Mesothelial cell of epicardium (in vitro differentiated cells): ENCODE data around the gene P2RX4. TPM values are rescaled to one million over a fixed set of nuclear protein-coding genes. Genes with fewer than 3 reads are reported as not detected.

Experiments used
- DNase-seq, 2 experiments: peaks; one replicate each; pipeline ENCODE4 v3.0.0; 2021; ENCODE audit warnings: low spot score in 2 of 2; ENCODE audit not compliant: unreplicated experiment in 2 of 2
- H3K27ac Mint-ChIP-seq: 2 replicates; pipeline ENCODE4 v1.8.0; 2021; ENCODE audit warnings: mixed read lengths
- H3K27me3 Mint-ChIP-seq: 2 replicates; pipeline ENCODE4 v1.8.0; 2021; ENCODE audit warnings: low read depth, mixed read lengths
- H3K36me3 Mint-ChIP-seq: 2 replicates; pipeline ENCODE4 v1.8.0; 2021; ENCODE audit warnings: mixed read lengths
- H3K4me1 Mint-ChIP-seq: 2 replicates; pipeline ENCODE4 v1.8.0; 2021; ENCODE audit warnings: mixed read lengths
- H3K4me3 Mint-ChIP-seq: 2 replicates; pipeline ENCODE4 v1.8.0; 2021; ENCODE audit warnings: mild to moderate bottlenecking, moderate library complexity, mixed read lengths
- H3K9me3 Mint-ChIP-seq: 2 replicates; pipeline ENCODE4 v1.8.0; 2021; ENCODE audit warnings: mixed read lengths
- total RNA-seq: library from RNA; stranded (reverse); gene quantifications from 3 replicates; pipeline ENCODE4 v1.2.1, GENCODE V29; 2021
- TF ChIP-seq, protein P1 (sequence below): fragments of 200-600 bp; sonication (generic); IDR thresholded peaks from one replicate; pipeline ENCODE4 v1.5.0; 2021; ENCODE audit warnings: antibody characterized with exemption; ENCODE audit not compliant: unreplicated experiment

The P2RX4 gene
- total RNA-seq, 1 donor from 2014 or later: 19.3 TPM

DNA sequence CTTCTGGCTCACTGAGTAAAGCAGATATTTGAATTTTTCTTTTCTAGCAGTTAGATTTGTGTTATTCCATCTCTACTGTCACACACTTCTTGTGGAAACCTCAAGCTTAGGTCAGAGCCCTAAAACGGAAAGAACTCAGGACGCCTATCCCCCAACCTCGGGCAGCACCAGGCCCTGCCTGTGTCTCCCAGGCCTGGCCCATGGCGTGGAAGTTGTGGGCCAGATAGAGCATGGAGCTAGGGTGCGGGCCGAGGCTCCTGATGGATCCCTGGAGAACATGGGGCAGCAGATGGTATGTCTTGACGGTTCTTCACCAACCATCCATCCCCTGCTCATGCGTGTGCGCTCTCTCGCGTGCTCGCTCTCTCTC is 20.6 kb downstream of the P2RX4 start:
- Mint-ChIP-seq H3K27ac (no peak overlapping the region), H3K4me1 (peaks cover 7% of the 10 kb centered on the region), H3K36me3 (peaks cover 8% of the 10 kb centered on the region), H3K27me3 (no peaks in the 10 kb centered on the region), H3K4me3 (no peak overlapping the region), H3K9me3 (no peaks in the 10 kb centered on the region)
- DNase-seq: no peak
- TF ChIP-seq, protein P1, sequence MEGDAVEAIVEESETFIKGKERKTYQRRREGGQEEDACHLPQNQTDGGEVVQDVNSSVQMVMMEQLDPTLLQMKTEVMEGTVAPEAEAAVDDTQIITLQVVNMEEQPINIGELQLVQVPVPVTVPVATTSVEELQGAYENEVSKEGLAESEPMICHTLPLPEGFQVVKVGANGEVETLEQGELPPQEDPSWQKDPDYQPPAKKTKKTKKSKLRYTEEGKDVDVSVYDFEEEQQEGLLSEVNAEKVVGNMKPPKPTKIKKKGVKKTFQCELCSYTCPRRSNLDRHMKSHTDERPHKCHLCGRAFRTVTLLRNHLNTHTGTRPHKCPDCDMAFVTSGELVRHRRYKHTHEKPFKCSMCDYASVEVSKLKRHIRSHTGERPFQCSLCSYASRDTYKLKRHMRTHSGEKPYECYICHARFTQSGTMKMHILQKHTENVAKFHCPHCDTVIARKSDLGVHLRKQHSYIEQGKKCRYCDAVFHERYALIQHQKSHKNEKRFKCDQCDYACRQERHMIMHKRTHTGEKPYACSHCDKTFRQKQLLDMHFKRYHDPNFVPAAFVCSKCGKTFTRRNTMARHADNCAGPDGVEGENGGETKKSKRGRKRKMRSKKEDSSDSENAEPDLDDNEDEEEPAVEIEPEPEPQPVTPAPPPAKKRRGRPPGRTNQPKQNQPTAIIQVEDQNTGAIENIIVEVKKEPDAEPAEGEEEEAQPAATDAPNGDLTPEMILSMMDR: no peak

DNA sequence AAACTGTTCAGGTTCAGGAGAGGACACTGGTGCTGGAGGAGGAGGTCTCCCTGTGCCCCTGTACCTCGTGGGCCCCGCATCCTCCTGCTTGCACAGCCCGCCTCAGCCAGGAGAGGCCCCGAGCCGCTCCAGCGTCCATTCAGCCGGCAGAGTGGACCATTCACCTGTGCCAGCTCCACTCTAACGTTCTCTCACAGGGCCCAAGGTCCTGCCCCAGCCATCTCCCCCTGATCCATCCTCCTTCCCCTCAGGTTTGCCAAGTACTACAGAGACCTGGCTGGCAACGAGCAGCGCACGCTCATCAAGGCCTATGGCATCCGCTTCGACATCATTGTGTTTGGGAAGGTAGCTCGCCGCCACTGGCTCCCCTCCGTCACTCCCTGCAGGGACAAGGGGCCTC is 22.2 kb downstream of the P2RX4 start:
- Mint-ChIP-seq H3K27me3 (no peaks in the 10 kb centered on the region), H3K27ac (no peak overlapping the region), H3K9me3 (no peaks in the 10 kb centered on the region), H3K4me1 (peaks cover 5% of the 10 kb centered on the region), H3K36me3 (peaks cover 8% of the 10 kb centered on the region), H3K4me3 (no peak overlapping the region)
- no peak for DNase-seq
- TF ChIP-seq, protein P1: no peak

DNA sequence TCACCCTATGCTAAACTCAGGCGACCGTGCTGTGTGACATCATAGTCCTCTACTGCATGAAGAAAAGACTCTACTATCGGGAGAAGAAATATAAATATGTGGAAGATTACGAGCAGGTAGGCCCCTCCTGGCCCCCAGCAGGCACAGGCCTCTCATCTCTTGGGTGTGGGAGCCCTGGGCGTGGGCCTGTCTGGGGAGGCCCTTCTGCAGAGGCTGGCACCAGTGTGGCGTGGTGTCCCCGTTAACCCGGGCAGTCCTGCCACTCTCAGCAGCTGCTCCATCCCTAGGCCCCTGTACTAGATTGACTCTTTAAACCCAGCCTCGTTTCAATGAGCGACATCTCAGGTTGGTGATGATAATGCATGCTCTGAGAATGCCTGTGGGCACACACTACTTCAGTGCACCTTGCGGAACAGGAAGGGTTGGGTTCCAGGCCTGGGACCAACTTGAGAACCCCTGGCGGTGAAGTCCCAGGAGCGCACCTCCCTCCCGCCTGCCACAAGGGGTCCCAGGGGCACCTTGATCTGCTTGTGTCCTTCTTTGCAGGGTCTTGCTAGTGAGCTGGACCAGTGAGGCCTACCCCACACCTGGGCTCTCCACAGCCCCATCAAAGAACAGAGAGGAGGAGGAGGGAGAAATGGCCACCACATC is 23.2 kb downstream of the P2RX4 start:
- TF ChIP-seq, protein P1: no peak
- Mint-ChIP-seq H3K4me3 (no peak overlapping the region), H3K27ac (no peak overlapping the region), H3K4me1 (no peaks in the 10 kb centered on the region), H3K27me3 (no peaks in the 10 kb centered on the region), H3K36me3 (peaks cover 8% of the 10 kb centered on the region), H3K9me3 (no peaks in the 10 kb centered on the region)
- DNase-seq: no peak

DNA sequence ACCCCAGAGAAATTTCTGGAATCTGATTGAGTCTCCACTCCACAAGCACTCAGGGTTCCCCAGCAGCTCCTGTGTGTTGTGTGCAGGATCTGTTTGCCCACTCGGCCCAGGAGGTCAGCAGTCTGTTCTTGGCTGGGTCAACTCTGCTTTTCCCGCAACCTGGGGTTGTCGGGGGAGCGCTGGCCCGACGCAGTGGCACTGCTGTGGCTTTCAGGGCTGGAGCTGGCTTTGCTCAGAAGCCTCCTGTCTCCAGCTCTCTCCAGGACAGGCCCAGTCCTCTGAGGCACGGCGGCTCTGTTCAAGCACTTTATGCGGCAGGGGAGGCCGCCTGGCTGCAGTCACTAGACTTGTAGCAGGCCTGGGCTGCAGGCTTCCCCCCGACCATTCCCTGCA is 23.7 kb downstream of the P2RX4 start:
- no peaks in the 10 kb centered on the region for H3K27me3 Mint-ChIP-seq
- DNase-seq: no peak
- peaks cover 8% of the 10 kb centered on the region for H3K36me3 Mint-ChIP-seq
- TF ChIP-seq, protein P1: no peak
- H3K4me1 Mint-ChIP-seq: no peaks in the 10 kb centered on the region
- no peak overlapping the region for H3K4me3 Mint-ChIP-seq
- H3K9me3 Mint-ChIP-seq: no peaks in the 10 kb centered on the region
- no peak overlapping the region for H3K27ac Mint-ChIP-seq

DNA sequence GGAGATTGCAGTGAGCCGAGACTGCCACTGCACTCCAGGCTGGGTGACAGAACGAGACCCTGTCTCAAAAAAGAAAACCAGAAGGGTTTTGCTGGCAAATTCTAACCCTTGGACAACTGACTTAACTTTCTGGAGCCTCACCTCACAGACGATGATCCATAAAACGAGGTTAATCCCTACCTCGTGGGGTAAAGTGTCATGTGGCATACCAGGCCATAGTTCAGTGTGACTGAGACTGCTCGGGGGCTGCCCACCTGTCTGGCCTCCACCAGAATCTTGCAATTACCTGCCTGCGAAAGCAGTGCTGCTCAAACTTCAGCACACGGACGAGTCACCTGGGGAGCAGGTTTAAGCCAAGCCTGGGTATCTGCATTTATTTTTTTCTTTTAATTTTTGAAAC is 26.8 kb downstream of the P2RX4 start:
- H3K27ac Mint-ChIP-seq: no peak overlapping the region
- no peak overlapping the region for H3K4me3 Mint-ChIP-seq
- peaks cover 8% of the 10 kb centered on the region for H3K36me3 Mint-ChIP-seq
- no peak for DNase-seq
- TF ChIP-seq, protein P1: no peak
- H3K27me3 Mint-ChIP-seq: no peaks in the 10 kb centered on the region
- H3K4me1 Mint-ChIP-seq: peaks cover 20% of the 10 kb centered on the region
- no peaks in the 10 kb centered on the region for H3K9me3 Mint-ChIP-seq

DNA sequence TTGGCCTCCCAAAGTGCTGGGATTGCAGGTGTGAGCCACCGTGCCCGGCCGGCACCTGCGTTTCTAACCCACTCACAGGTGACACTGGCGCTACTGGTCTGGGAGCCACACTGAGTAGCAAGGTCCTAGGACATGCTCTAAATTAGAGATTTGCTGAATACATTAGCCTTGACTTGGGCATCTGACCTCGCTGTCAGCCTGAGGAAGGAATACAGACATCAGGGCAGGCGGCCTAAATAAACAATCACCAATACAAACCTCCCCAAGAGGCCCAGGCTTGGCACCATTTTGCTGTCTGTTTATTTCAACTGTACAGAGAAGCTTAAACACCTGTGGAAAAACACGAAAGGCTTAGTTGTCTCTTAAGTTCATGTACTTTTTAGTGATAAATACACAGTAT is 27.5 kb downstream of the P2RX4 start:
- Mint-ChIP-seq H3K4me3 (no peak overlapping the region), H3K36me3 (peaks cover 8% of the 10 kb centered on the region), H3K27ac (no peak overlapping the region), H3K9me3 (no peaks in the 10 kb centered on the region), H3K27me3 (no peaks in the 10 kb centered on the region), H3K4me1 (peaks cover 20% of the 10 kb centered on the region)
- TF ChIP-seq, protein P1: no peak
- no peak for DNase-seq
